Measurements from ENCODE around the gene MAN1B1. TPM values are rescaled to one million over a fixed set of nuclear protein-coding genes. Genes with fewer than 3 reads are reported as not detected.

MAN1B1 gene
- total RNA-seq, 3 donors from 2014 or later (not counting 1 experiment from before 2014, with no cell fraction given), result 75.1 to 99.4 (median 80.4) TPM

GRCh38 chr9:137049544-137050449 is 37.0 kb upstream of the MAN1B1 start:
- H3K9me3 ChIP-seq (ENCODE audit: control insufficient read depth, insufficient read depth, low read length), result no peaks in the 10 kb centered on the region
- intact Hi-C loops (cut with micrococcal nuclease), result loop anchor here (5.0 kb wide), 1 partner anchor 178 kb away; the partner anchor contains the start of genes CYSRT1 and RNF224
- peak; percentile 38 to 52 (median 41) for ATAC-seq
- no peak overlapping the region for H3K4me3 ChIP-seq (ENCODE audit: low read length)
- H3K4me1 Mint-ChIP-seq, result peaks cover 5 to 6% of the 10 kb centered on the region in 2 donors
- H3K27me3 Mint-ChIP-seq (ENCODE audit: low read depth in 2 of 2), result peaks cover 12 to 40% of the 10 kb centered on the region in 2 donors
- 39% methylated on average over 38 of the region's 38 CpGs for WGBS (ENCODE audit: insufficient coverage)
- no peaks in the 10 kb centered on the region for H3K9me3 Mint-ChIP-seq
- no peaks in the 10 kb centered on the region for H3K36me3 ChIP-seq (ENCODE audit: control insufficient read depth, insufficient read depth, low read length)
- H3K27ac ChIP-seq (ENCODE audit: low read length), result no peak overlapping the region
- peaks cover 72% of the 10 kb centered on the region for H3K27me3 ChIP-seq (ENCODE audit: control insufficient read depth, insufficient read depth, low read length)
- TF ChIP-seq, protein P1, sequence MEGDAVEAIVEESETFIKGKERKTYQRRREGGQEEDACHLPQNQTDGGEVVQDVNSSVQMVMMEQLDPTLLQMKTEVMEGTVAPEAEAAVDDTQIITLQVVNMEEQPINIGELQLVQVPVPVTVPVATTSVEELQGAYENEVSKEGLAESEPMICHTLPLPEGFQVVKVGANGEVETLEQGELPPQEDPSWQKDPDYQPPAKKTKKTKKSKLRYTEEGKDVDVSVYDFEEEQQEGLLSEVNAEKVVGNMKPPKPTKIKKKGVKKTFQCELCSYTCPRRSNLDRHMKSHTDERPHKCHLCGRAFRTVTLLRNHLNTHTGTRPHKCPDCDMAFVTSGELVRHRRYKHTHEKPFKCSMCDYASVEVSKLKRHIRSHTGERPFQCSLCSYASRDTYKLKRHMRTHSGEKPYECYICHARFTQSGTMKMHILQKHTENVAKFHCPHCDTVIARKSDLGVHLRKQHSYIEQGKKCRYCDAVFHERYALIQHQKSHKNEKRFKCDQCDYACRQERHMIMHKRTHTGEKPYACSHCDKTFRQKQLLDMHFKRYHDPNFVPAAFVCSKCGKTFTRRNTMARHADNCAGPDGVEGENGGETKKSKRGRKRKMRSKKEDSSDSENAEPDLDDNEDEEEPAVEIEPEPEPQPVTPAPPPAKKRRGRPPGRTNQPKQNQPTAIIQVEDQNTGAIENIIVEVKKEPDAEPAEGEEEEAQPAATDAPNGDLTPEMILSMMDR (IDR thresholded peaks at IDR 0.05), result no peak
- H3K4me1 ChIP-seq (ENCODE audit: control insufficient read depth, insufficient read depth, low read length), result peaks cover 36% of the 10 kb centered on the region
- DNase-seq, result peak in 1 of 2 donors; percentile 78
- H3K4me3 Mint-ChIP-seq, result peak overlapping the region; percentile 17
- no peaks in the 10 kb centered on the region for H3K36me3 Mint-ChIP-seq
- H3K27ac Mint-ChIP-seq, result no peak overlapping the region

DNA sequence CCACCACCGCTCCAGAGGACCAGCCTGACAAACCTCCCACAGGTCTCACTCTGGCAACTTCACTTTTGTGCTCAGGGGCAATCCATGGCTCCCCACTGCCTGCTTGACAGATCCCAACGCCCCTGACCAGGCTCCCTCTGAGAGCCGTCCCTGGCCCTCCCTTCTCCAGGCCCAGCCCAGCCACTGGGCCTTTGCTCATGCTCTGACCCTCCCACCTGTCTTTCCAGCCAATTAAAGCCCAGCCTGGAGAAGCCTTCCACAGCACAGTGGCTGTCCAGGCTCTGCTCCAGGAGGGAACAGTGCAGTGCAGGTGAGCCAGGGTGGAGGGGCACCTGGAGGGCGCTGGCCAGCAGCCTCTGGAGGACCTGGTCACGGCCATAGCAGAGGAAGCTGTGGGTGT is 36.2 kb upstream of the MAN1B1 start:
- H3K27me3 Mint-ChIP-seq (ENCODE audit: low read depth in 2 of 2), result peaks cover 7 to 35% of the 10 kb centered on the region in 2 donors
- no peak overlapping the region for H3K4me3 Mint-ChIP-seq
- Histone ChIP-seq H3K4me3 (ENCODE audit: low read length) (no peak overlapping the region), H3K27ac (ENCODE audit: low read length) (no peak overlapping the region), H3K27me3 (ENCODE audit: control insufficient read depth, insufficient read depth, low read length) (peaks cover 66% of the 10 kb centered on the region), H3K4me1 (ENCODE audit: control insufficient read depth, insufficient read depth, low read length) (peaks cover 29% of the 10 kb centered on the region), H3K9me3 (ENCODE audit: control insufficient read depth, insufficient read depth, low read length) (no peaks in the 10 kb centered on the region), H3K36me3 (ENCODE audit: control insufficient read depth, insufficient read depth, low read length) (no peaks in the 10 kb centered on the region)
- intact Hi-C loops (cut with micrococcal nuclease), result no loop called here
- 82% methylated on average over 5 of the region's 5 CpGs for WGBS (ENCODE audit: insufficient coverage)
- peaks cover 0 to 5% of the 10 kb centered on the region in 2 donors for H3K4me1 Mint-ChIP-seq
- ATAC-seq (no peak), DNase-seq (no peak)
- TF ChIP-seq, protein P1 (IDR thresholded peaks at IDR 0.05), result no peak
- H3K27ac Mint-ChIP-seq, result no peak overlapping the region
- no peaks in the 10 kb centered on the region for H3K36me3 Mint-ChIP-seq
- no peaks in the 10 kb centered on the region for H3K9me3 Mint-ChIP-seq

DNA sequence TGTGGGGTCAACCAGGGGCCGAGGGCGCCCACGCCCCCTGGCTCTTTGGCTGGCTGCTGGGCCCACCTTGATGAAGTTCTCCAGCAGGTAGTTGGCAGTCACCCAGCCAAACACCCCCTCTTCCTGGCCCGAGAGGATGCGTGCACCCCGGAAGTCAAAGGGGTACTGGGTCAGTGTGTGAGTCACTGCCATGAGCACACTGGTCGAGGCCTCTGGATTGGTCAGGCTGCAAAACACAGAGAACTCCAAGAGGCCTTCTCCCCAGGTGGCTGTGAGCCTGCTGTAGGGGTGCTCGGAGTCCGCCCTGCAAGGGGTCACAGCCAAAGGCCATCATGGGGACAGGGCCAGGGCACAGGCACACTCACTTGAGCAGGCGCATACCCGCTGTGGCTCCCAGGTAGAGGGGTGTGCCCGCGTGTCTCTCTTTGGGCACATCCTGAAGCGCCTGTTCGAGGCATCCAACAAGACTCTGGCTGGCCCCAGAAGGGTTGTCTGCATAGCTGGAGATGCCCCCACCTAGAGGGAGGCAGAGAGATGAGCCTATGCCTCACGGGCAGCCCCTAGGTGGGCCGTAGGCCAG is 35.5 kb upstream of the MAN1B1 start:
- no peak overlapping the region for H3K27ac ChIP-seq (ENCODE audit: low read length)
- H3K9me3 ChIP-seq (ENCODE audit: control insufficient read depth, insufficient read depth, low read length), result no peaks in the 10 kb centered on the region
- H3K27me3 Mint-ChIP-seq (ENCODE audit: low read depth in 2 of 2), result peaks cover 7 to 35% of the 10 kb centered on the region in 2 donors
- no peaks in the 10 kb centered on the region for H3K36me3 Mint-ChIP-seq
- ATAC-seq (no peak), DNase-seq (no peak)
- no peaks in the 10 kb centered on the region for H3K36me3 ChIP-seq (ENCODE audit: control insufficient read depth, insufficient read depth, low read length)
- peaks cover 24% of the 10 kb centered on the region for H3K4me1 ChIP-seq (ENCODE audit: control insufficient read depth, insufficient read depth, low read length)
- no peak overlapping the region for H3K4me3 Mint-ChIP-seq
- H3K4me1 Mint-ChIP-seq, result peaks cover 0 to 4% of the 10 kb centered on the region in 2 donors
- TF ChIP-seq, protein P1 (IDR thresholded peaks at IDR 0.05), result no peak
- no peak overlapping the region for H3K4me3 ChIP-seq (ENCODE audit: low read length)
- peaks cover 62% of the 10 kb centered on the region for H3K27me3 ChIP-seq (ENCODE audit: control insufficient read depth, insufficient read depth, low read length)
- intact Hi-C loops (cut with micrococcal nuclease), result no loop called here
- no peaks in the 10 kb centered on the region for H3K9me3 Mint-ChIP-seq
- 90% methylated on average over 16 of the region's 17 CpGs for WGBS (ENCODE audit: insufficient coverage)
- no peak overlapping the region for H3K27ac Mint-ChIP-seq

Measured in natural killer cell (primary cell).